Neuronal stem cell (in vitro differentiated cells): ENCODE results near the gene YBEY.
A peak's percentile ranks its signal among the peaks of the same experiment; 100 is the strongest.

Experiments
- DNase-seq: peaks from one replicate; pipeline ENCODE4 v3.0.0-alpha.2; 2013; ENCODE audit warnings: low spot score
- H2AFZ ChIP-seq: one replicate; pipeline ENCODE4 v1.6.1; 2013; ENCODE audit warnings: mild to moderate bottlenecking, low read length, inconsistent platforms
- H2AK5ac ChIP-seq: 2 replicates; pipeline ENCODE4 v1.6.1; 2013; ENCODE audit warnings: low read depth, mild to moderate bottlenecking, inconsistent platforms, low read length, moderate library complexity, mixed read lengths
- H2BK120ac ChIP-seq: 2 replicates; pipeline ENCODE4 v1.6.1; 2013; ENCODE audit warnings: low read depth, mild to moderate bottlenecking, inconsistent platforms, low read length, moderate library complexity, mixed read lengths
- H2BK12ac ChIP-seq: one replicate; pipeline ENCODE4 v1.6.1; 2013; ENCODE audit warnings: low read length, inconsistent platforms
- H2BK15ac ChIP-seq: 2 replicates; pipeline ENCODE4 v1.6.1; 2013; ENCODE audit warnings: mild to moderate bottlenecking, low read length, inconsistent platforms, mixed read lengths
- H2BK5ac ChIP-seq: one replicate; pipeline ENCODE4 v1.6.1; 2013; ENCODE audit warnings: inconsistent platforms, mild to moderate bottlenecking, low read length, moderate library complexity
- H3K14ac ChIP-seq: one replicate; pipeline ENCODE4 v1.6.1; 2013; ENCODE audit warnings: low read length, inconsistent platforms
- H3K18ac ChIP-seq: 2 replicates; pipeline ENCODE4 v1.6.1; 2013; ENCODE audit warnings: low read length, inconsistent platforms
- H3K23ac ChIP-seq: 2 replicates; pipeline ENCODE4 v1.6.1; 2013; ENCODE audit warnings: low read depth, mild to moderate bottlenecking, mixed read lengths, low read length, inconsistent platforms; ENCODE audit not compliant: poor library complexity
- H3K27ac ChIP-seq: replicated peaks from 3 replicates; pipeline ENCODE4 v1.5.1; 2013; ENCODE audit warnings: low read length, inconsistent platforms
- H3K27me3 ChIP-seq, 3 experiments: 2 replicates each; pipeline ENCODE4 v1.6.1; 2013; ENCODE audit warnings: low read length in 3 of 3, mild to moderate bottlenecking in 2 of 3, inconsistent platforms in 1 of 3, low read depth in 1 of 3, mixed read lengths in 1 of 3, moderate library complexity in 1 of 3; ENCODE audit not compliant: control insufficient read depth in 3 of 3, insufficient read depth in 3 of 3
- H3K36me3 ChIP-seq, 2 donors: replicated peaks in 1 of 2; 2 replicates each; pipeline ENCODE4 v1.6.1; 2013; ENCODE audit warnings: low read length in 2 of 2; ENCODE audit not compliant: control insufficient read depth in 2 of 2, insufficient read depth in 2 of 2
- H3K4ac ChIP-seq: 2 replicates; pipeline ENCODE4 v1.6.1; 2013; ENCODE audit warnings: inconsistent platforms, mild to moderate bottlenecking, low read length, moderate library complexity
- H3K4me1 ChIP-seq, 2 donors: 1 replicate in 1 of 2; 2 replicates in 1 of 2; pipeline ENCODE4 v1.6.1; 2013; ENCODE audit warnings: low read length in 2 of 2, low read depth in 1 of 2; ENCODE audit not compliant: control insufficient read depth in 2 of 2, insufficient read depth in 1 of 2
- H3K4me2 ChIP-seq: one replicate; pipeline ENCODE4 v1.6.1; 2013; ENCODE audit warnings: mild to moderate bottlenecking, low read length, inconsistent platforms; ENCODE audit not compliant: insufficient read depth, poor library complexity, severe bottlenecking
- H3K4me3 ChIP-seq, 2 donors: 2 replicates each; pipeline ENCODE4 v1.5.1; 2013; ENCODE audit warnings: low read length in 2 of 2, mild to moderate bottlenecking in 2 of 2, inconsistent platforms in 1 of 2, moderate library complexity in 1 of 2
- H3K79me1 ChIP-seq: one replicate; pipeline ENCODE4 v1.6.1; 2013; ENCODE audit warnings: low read depth, mild to moderate bottlenecking, inconsistent platforms, low read length, moderate library complexity
- H3K9ac ChIP-seq: one replicate; pipeline ENCODE4 v1.6.1; 2013; ENCODE audit warnings: mild to moderate bottlenecking, low read depth, low read length, inconsistent platforms; ENCODE audit not compliant: poor library complexity
- H3K9me3 ChIP-seq, 2 donors: replicated peaks in 1 of 2; 2 replicates each; pipeline versions ENCODE3 to v1.6.1; 2013; ENCODE audit warnings: low read length in 2 of 2, mild to moderate bottlenecking in 2 of 2, inconsistent platforms in 1 of 2, low read depth in 1 of 2, mixed read lengths in 1 of 2, moderate library complexity in 1 of 2; ENCODE audit not compliant: control insufficient read depth in 2 of 2, insufficient read depth in 1 of 2
- H4K8ac ChIP-seq: one replicate; pipeline ENCODE4 v1.6.1; 2013; ENCODE audit warnings: low read depth, mild to moderate bottlenecking, inconsistent platforms, low read length, moderate library complexity
- H4K91ac ChIP-seq: one replicate; pipeline ENCODE4 v1.6.1; 2013; ENCODE audit warnings: low read length, low read depth, mild to moderate bottlenecking, inconsistent platforms; ENCODE audit not compliant: poor library complexity
- WGBS, 2 donors: extraction: QIAGEN DNeasy Blood & Tissue Kit; methylation state at CpG; one replicate each; pipeline ENCODE4 v1.1.7; 2013; ENCODE audit warnings: missing lambda C conversion rate in 2 of 2, mixed read lengths in 1 of 2; ENCODE audit not compliant: insufficient read length in 2 of 2, insufficient replicate concordance in 1 of 2; ENCODE audit errors: extremely low coverage in 2 of 2; 5-methylcytosine and 5-hydroxymethylcytosine counted together

Gene YBEY

DNA sequence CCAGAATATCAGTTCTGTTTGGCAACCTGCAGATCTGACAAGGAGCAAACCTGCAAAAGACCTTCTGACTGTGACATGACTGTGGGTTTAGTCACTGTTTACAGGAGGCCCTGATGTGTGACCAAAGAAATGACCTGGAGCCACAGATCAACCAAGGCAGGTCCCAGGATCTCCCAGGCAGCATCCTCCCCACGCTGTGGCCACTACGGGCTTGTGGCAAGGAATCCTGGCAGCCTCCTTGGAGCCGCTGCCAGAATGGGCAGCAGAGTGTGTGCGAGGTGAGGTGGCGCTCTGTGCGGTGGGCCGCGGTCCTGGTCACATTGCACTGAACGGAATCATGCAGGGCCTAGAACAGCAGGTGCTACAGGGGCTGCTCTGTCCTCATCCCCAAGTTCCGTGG is 16.7 kb upstream of the YBEY start:
- Histone ChIP-seq H3K27ac (no peak overlapping the region), H3K4me3 (no peak overlapping the region), H4K8ac (peak overlapping the region; percentile 74), H3K4me1 (no peaks in the 10 kb centered on the region), H2BK5ac (no peak overlapping the region), H2BK15ac (no peak overlapping the region), H3K27me3 (no peaks in the 10 kb centered on the region), H4K91ac (no peak overlapping the region), H3K18ac (no peak overlapping the region), H2BK12ac (no peak overlapping the region), H3K36me3 (peaks cover 60 to 97% of the 10 kb centered on the region in 2 donors), H2AK5ac (no peak overlapping the region), H3K9me3 (no peaks in the 10 kb centered on the region), H3K9ac (no peak overlapping the region), H3K14ac (no peak overlapping the region), H3K4me2 (no peak overlapping the region), H2AFZ (no peak overlapping the region), H3K4ac (no peak overlapping the region), H3K23ac (no peak overlapping the region), H3K79me1 (peaks cover 3% of the 10 kb centered on the region), H2BK120ac (no peak overlapping the region)
- DNase-seq: no peak
- WGBS, 2 donors: no CpG with 5 or more reads among the region's 10 CpGs

DNA sequence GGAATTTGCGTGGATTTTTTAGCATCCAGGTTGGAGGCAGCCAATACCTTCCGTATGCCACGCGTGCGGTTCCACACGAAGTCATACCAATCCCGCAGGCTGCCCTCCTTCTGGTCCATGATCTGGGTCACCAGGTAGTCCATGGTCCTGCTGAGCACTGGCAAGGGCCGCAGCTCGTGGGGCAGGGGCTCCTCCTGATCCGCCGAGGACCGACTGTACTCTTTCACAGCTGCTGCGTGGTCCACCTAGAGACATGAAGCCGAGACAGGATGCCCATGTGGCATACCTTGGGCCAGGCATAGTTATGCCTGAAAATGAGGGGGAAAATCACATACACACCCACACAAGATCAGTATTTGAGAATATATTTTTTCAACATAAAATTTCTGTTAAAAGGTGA is 12.8 kb upstream of the YBEY start:
- Histone ChIP-seq H3K18ac (no peak overlapping the region), H3K23ac (no peak overlapping the region), H2AFZ (no peak overlapping the region), H3K27ac (no peak overlapping the region), H3K79me1 (no peaks in the 10 kb centered on the region), H3K4me1 (no peaks in the 10 kb centered on the region), H4K91ac (no peak overlapping the region), H3K4ac (no peak overlapping the region), H3K9me3 (no peaks in the 10 kb centered on the region), H2BK120ac (no peak overlapping the region), H2AK5ac (no peak overlapping the region), H3K4me2 (no peak overlapping the region), H2BK12ac (no peak overlapping the region), H3K36me3 (peaks cover 51 to 98% of the 10 kb centered on the region in 2 donors), H3K27me3 (no peaks in the 10 kb centered on the region), H3K14ac (no peak overlapping the region), H3K9ac (no peak overlapping the region), H2BK5ac (no peak overlapping the region), H4K8ac (no peak overlapping the region), H3K4me3 (no peak overlapping the region), H2BK15ac (no peak overlapping the region)
- DNase-seq: no peak
- WGBS, 2 donors: no CpG with 5 or more reads among the region's 14 CpGs

DNA sequence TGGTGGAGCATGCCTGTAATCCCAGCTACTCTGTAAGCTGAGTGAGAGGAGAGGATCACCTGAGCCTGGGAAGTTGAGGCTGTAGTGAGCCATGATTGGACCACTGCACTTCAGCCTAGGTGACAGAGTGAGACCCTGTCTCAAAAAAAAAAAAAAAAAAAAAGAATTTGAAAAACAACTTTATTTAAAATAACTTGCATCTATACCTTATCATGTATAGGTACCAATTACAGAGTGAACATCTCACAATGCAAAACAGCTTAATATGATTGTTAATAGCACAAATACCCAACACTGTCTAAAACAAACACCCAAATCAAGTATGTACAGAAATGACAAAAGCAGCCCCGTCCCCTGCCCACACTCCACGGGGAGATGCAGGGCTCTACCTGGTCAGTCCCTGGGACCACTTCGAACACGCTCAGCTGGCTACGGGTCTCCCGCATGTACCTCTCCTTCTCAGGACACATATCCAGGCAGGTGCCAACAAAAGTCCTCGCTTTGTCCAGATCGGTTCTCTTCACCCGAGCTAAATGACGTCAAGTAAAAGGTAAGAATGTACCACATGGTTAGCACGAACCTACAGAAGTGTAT is 11.2 kb upstream of the YBEY start:
- Histone ChIP-seq H2AK5ac (no peak overlapping the region), H4K91ac (no peak overlapping the region), H3K4ac (no peak overlapping the region), H3K18ac (no peak overlapping the region), H2BK5ac (no peak overlapping the region), H3K4me1 (no peaks in the 10 kb centered on the region), H3K36me3 (peaks cover 52 to 96% of the 10 kb centered on the region in 2 donors), H3K14ac (no peak overlapping the region), H3K4me3 (no peak overlapping the region), H3K79me1 (no peaks in the 10 kb centered on the region), H3K27ac (no peak overlapping the region), H2AFZ (no peak overlapping the region), H2BK15ac (no peak overlapping the region), H2BK12ac (no peak overlapping the region), H3K27me3 (no peaks in the 10 kb centered on the region), H3K4me2 (no peak overlapping the region), H3K9me3 (no peaks in the 10 kb centered on the region), H3K9ac (no peak overlapping the region), H3K23ac (peak overlapping the region; percentile 31), H2BK120ac (no peak overlapping the region), H4K8ac (no peak overlapping the region)
- DNase-seq: no peak
- no CpG with 5 or more reads among the region's 11 CpGs for WGBS, 2 donors

DNA sequence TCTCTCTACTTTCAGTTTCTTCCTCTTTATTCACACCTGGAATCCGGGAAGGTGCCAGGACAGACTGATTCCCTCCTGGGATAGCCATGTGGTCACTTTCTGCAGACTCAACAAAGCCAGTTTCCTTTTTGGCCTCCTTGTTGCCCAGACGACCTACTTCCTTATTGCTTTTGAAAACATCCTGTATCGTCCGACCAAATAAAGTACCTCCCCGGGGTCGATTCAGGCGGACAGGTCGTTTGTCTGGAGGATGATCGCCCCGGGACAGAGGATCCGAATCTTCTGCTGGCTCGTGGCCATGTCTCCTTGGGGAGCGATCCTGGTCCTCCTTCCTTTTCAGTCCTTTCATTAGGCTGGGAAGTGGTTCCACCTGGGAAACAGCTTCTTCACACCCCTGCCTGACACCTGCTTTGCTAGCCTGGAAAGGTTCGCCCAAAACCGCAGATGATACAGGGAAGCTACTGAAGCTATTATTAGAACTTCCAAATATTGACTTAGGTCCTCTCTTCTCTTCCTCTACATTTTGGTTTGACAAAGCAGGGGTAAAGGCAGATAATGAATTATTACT is 2.0 kb upstream of the YBEY start:
- no peak overlapping the region for H3K14ac ChIP-seq
- no peak overlapping the region for H2BK5ac ChIP-seq
- H3K27me3 ChIP-seq: peaks cover 0 to 2% (median 0%) of the 10 kb centered on the region in 3 experiments
- no peak overlapping the region for H2AFZ ChIP-seq
- H3K23ac ChIP-seq: no peak overlapping the region
- DNase-seq: no peak
- no peak overlapping the region for H2BK15ac ChIP-seq
- peaks cover 6% of the 10 kb centered on the region for H3K79me1 ChIP-seq
- H2AK5ac ChIP-seq: no peak overlapping the region
- H3K18ac ChIP-seq: no peak overlapping the region
- peak overlapping the region in 1 of 2 donors; percentile 11 for H3K4me3 ChIP-seq
- H3K36me3 ChIP-seq: peaks cover 28 to 70% of the 10 kb centered on the region in 2 donors
- H4K8ac ChIP-seq: no peak overlapping the region
- H3K9ac ChIP-seq: no peak overlapping the region
- no peak overlapping the region for H3K27ac ChIP-seq
- H3K9me3 ChIP-seq: peaks cover 6 to 15% of the 10 kb centered on the region in 2 donors
- H3K4ac ChIP-seq: no peak overlapping the region
- no peak overlapping the region for H2BK12ac ChIP-seq
- no peak overlapping the region for H3K4me2 ChIP-seq
- peaks cover 3 to 5% of the 10 kb centered on the region in 2 donors for H3K4me1 ChIP-seq
- no CpG with 5 or more reads among the region's 15 CpGs for WGBS, 2 donors
- H2BK120ac ChIP-seq: no peak overlapping the region
- H4K91ac ChIP-seq: no peak overlapping the region
